HG02973 (cell line): Measurements from ENCODE around the gene NAT10.
A peak's percentile ranks its signal among the peaks of the same experiment; 100 is the strongest.

Experiments
- ATAC-seq: cut with Tn5 transposase; IDR thresholded peaks from one replicate; pipeline ENCODE4 v1.9.1; 2021; ENCODE audit warnings: moderate library complexity; ENCODE audit not compliant: unreplicated experiment

Gene NAT10

GRCh38 chr11:34105957-34106504 is 602 bp downstream of the NAT10 start:
- ATAC-seq, result peak; percentile 6

GRCh38 chr11:34111722-34112270 is 6.4 kb downstream of the NAT10 start:
- no peak for ATAC-seq

- ATAC-seq, result no peak
Measured at GRCh38 chr11:34114014-34114413, 8.6 kb downstream of the NAT10 start.

- ATAC-seq, result no peak
Measured at GRCh38 chr11:34114471-34114870, 9.0 kb downstream of the NAT10 start.

GRCh38 chr11:34120651-34121050 is 15.2 kb downstream of the NAT10 start:
- ATAC-seq, result no peak

- no peak for ATAC-seq
Measured at GRCh38 chr11:34124885-34125668, 19.6 kb downstream of the NAT10 start.

GRCh38 chr11:34126959-34127848 is 21.8 kb downstream of the NAT10 start:
- ATAC-seq, result no peak

- ATAC-seq, result no peak
Measured at GRCh38 chr11:34128824-34129223, 23.4 kb downstream of the NAT10 start.

- ATAC-seq, result no peak
Measured at GRCh38 chr11:34132261-34132965, 27.0 kb downstream of the NAT10 start.

GRCh38 chr11:34134765-34135164 is 29.3 kb downstream of the NAT10 start:
- no peak for ATAC-seq

- no peak for ATAC-seq
Measured at GRCh38 chr11:34135439-34135838, 30.0 kb downstream of the NAT10 start.

GRCh38 chr11:34136420-34136819 is 31.0 kb downstream of the NAT10 start:
- no peak for ATAC-seq

GRCh38 chr11:34139346-34139745 is 33.9 kb downstream of the NAT10 start:
- no peak for ATAC-seq

- ATAC-seq, result no peak
Measured at GRCh38 chr11:34140149-34140548, 34.7 kb downstream of the NAT10 start.

GRCh38 chr11:34143048-34143447 is 37.6 kb downstream of the NAT10 start:
- no peak for ATAC-seq

- no peak for ATAC-seq
Measured at GRCh38 chr11:34145073-34145472, 39.6 kb downstream of the NAT10 start.

- no peak for ATAC-seq
Measured at GRCh38 chr11:34145847-34146381, 40.5 kb downstream of the NAT10 start.

GRCh38 chr11:34146411-34146810 is 41.0 kb downstream of the NAT10 start:
- no peak for ATAC-seq

GRCh38 chr11:34146866-34147265 is 41.4 kb downstream of the NAT10 start:
- ATAC-seq, result no peak

GRCh38 chr11:34147581-34147980 is 42.2 kb downstream of the NAT10 start:
- no peak for ATAC-seq
